K562 (cell line): ENCODE results near the gene TNIP1. TPM values are rescaled to one million over a fixed set of nuclear protein-coding genes. Genes with fewer than 3 reads are reported as not detected.
A peak's percentile ranks its signal among the peaks of the same experiment; 100 is the strongest.

Experiments used
- CBFA2T2 ChIP-seq: fragments of 450-650 bp; conservative IDR thresholded peaks from 2 replicates; pipeline ENCODE4 v1.6.1; 2017; ENCODE audit warnings: mild to moderate bottlenecking
- CBFB ChIP-seq: sonication (generic); formaldehyde crosslinking; IDR thresholded peaks from 2 replicates; pipeline ENCODE4 v1.4.0; 2020; ENCODE audit warnings: mild to moderate bottlenecking, missing genetic modification reagents
- CC2D1A ChIP-seq: fragments of 450-650 bp; IDR thresholded peaks from 2 replicates; pipeline ENCODE4 v1.6.1; 2017; ENCODE audit warnings: mild to moderate bottlenecking
- EP400 ChIP-seq: fragments of 450-650 bp; IDR thresholded peaks from 2 replicates; pipeline ENCODE4 v1.6.1; 2017; ENCODE audit warnings: antibody characterized with exemption, mild to moderate bottlenecking, moderate library complexity
- FUS ChIP-seq: fragments of 200-400 bp; formaldehyde crosslinking; optimal IDR thresholded peaks from 2 replicates; pipeline ENCODE3; 2017; ENCODE audit warnings: low read depth, low read length
- GABPB2 ChIP-seq: fragments of 250-450 bp; sonication (Bioruptor Pico); conservative IDR thresholded peaks from 2 replicates; pipeline ENCODE4 v1.5.1; 2021; ENCODE audit warnings: mild to moderate bottlenecking
- GTF2F1 ChIP-seq: IDR thresholded peaks from 2 replicates; pipeline ENCODE4 v1.6.1; 2011; ENCODE audit warnings: low read depth, low read length, improper control_type of control experiment
- HDAC2 ChIP-seq: fragments of 450-650 bp; IDR thresholded peaks from 2 replicates; pipeline ENCODE4 v1.6.1; 2016; ENCODE audit warnings: mild to moderate bottlenecking
- KAT8 ChIP-seq: fragments of 450-650 bp; IDR thresholded peaks from 2 replicates; pipeline ENCODE4 v1.6.1; 2016; ENCODE audit warnings: low read depth, mild to moderate bottlenecking
- MCM5 ChIP-seq: fragments of 450-650 bp; IDR thresholded peaks from 2 replicates; pipeline ENCODE4 v1.6.1; 2016; ENCODE audit warnings: low read depth
- PHF21A ChIP-seq: fragments of 450-650 bp; IDR thresholded peaks from 2 replicates; pipeline ENCODE4 v1.6.1; 2017; ENCODE audit warnings: low read depth, borderline replicate concordance
- PHF8 ChIP-seq: fragments of 200-600 bp; sonication (generic); IDR thresholded peaks from 2 replicates; pipeline ENCODE4 v1.6.1; 2012; ENCODE audit warnings: mixed run types, mild to moderate bottlenecking, inconsistent platforms, low read length, moderate library complexity, borderline replicate concordance
- SAP30 ChIP-seq: fragments of 200-600 bp; sonication (generic); IDR thresholded peaks from 2 replicates; pipeline ENCODE4 v1.6.1; 2012; ENCODE audit warnings: borderline replicate concordance, low read depth, mild to moderate bottlenecking, moderate library complexity, low read length, control low read depth, inconsistent platforms; ENCODE audit not compliant: insufficient read depth, poor library complexity, severe bottlenecking
- SP1 ChIP-seq: sonication (generic); formaldehyde crosslinking; IDR thresholded peaks from 2 replicates; pipeline ENCODE4 v1.8.1; 2022; ENCODE audit warnings: mild to moderate bottlenecking, missing genetic modification reagents
- THRAP3 ChIP-seq: fragments of 450-650 bp; IDR thresholded peaks from 2 replicates; pipeline ENCODE4 v1.6.1; 2016; ENCODE audit warnings: mild to moderate bottlenecking, inconsistent platforms, borderline replicate concordance
- ZFX ChIP-seq: sonication (generic); formaldehyde crosslinking; IDR thresholded peaks from 2 replicates; pipeline ENCODE4 v1.8.0; 2022; ENCODE audit warnings: mild to moderate bottlenecking, missing genetic modification reagents, moderate library complexity
- ZKSCAN1 ChIP-seq: fragments of 150-350 bp; IDR thresholded peaks from 2 replicates; pipeline ENCODE4 v1.6.1; 2016; ENCODE audit warnings: low read depth, low read length
- ZNF134 ChIP-seq: fragments of 250-450 bp; sonication (Bioruptor Pico); conservative IDR thresholded peaks from 2 replicates; pipeline ENCODE4 v1.4.0; 2020
- ZNF263 ChIP-seq: sonication (generic); formaldehyde crosslinking; IDR thresholded peaks from 2 replicates; pipeline ENCODE4 v1.8.0; 2022; ENCODE audit warnings: mild to moderate bottlenecking, missing genetic modification reagents, borderline replicate concordance
- ZNF668 ChIP-seq: fragments of 250-450 bp; sonication (Bioruptor Pico); IDR thresholded peaks from 2 replicates; pipeline ENCODE4 v1.8.0; 2022; ENCODE audit warnings: mild to moderate bottlenecking, inconsistent platforms
- ZNF77 ChIP-seq: fragments of 250-450 bp; sonication (Bioruptor Pico); IDR thresholded peaks from 2 replicates; pipeline ENCODE4 v1.5.0; 2020
- ZNF79 ChIP-seq: fragments of 250-450 bp; sonication (Bioruptor Pico); IDR thresholded peaks from 2 replicates; pipeline ENCODE4 v1.4.0; 2020; ENCODE audit warnings: low read depth, mild to moderate bottlenecking, moderate library complexity
- ZSCAN29 ChIP-seq: fragments of 450-650 bp; IDR thresholded peaks from 2 replicates; pipeline ENCODE4 v1.6.1; 2017
- polyA plus RNA-seq, 8 experiments: library from polyadenylated mRNA; depleted of rRNA in 4 of 8; stranded (reverse) in 5 of 8; unstranded in 3 of 8; fragments of >200 nt; fragmentation: Nextera tagmentation in 2 of 8; fragmentation: Illumina TruSeq in 1 of 8; extraction: Ambion mirVana in 2 of 8; extraction: Trizol in 1 of 8; gene quantifications; 2 replicates each; pipeline versions ENCODE4 v1.2.1 to v1.2.3, GENCODE V29; 2011 to 2014; ENCODE audit warnings: inconsistent platforms in 1 of 8, missing spikeins in 1 of 8
- total RNA-seq, 7 experiments: library from RNA; depleted of rRNA in 6 of 7; stranded (reverse); fragments of >200 nt in 6 of 7; fragmentation: Illumina TruSeq in 2 of 7; extraction: Trizol in 2 of 7; gene quantifications; 2 replicates each; pipeline versions ENCODE4 v1.2.1 to v1.2.3, GENCODE V29; 2011 to 2021; ENCODE audit warnings: low replicate concordance in 1 of 7
- TF ChIP-seq, protein P1 (sequence below): fragments of 250-450 bp; sonication (Bioruptor Pico); IDR thresholded peaks from 2 replicates; pipeline ENCODE4 v1.5.0; 2021
- TF ChIP-seq, protein P2 (sequence below): sonication (generic); formaldehyde crosslinking; IDR thresholded peaks from 2 replicates; pipeline ENCODE4 v1.8.0; 2022; ENCODE audit warnings: mild to moderate bottlenecking, missing genetic modification reagents
- TF ChIP-seq, protein P3 (sequence below): sonication (generic); formaldehyde crosslinking; IDR thresholded peaks from 2 replicates; pipeline ENCODE4 v1.8.1; 2022; ENCODE audit warnings: missing genetic modification reagents
- TF ChIP-seq, protein P4 (sequence below), 2 experiments: IDR thresholded peaks; 2 replicates each; pipeline ENCODE4 v1.6.1; 2012; ENCODE audit warnings: improper control_type of control experiment in 2 of 2, low read depth in 2 of 2, low read length in 2 of 2, borderline replicate concordance in 1 of 2

The TNIP1 gene
- total and polyA plus RNA-seq, 9 of the 15 experiments (the other 6 are each of a cell fraction or from before 2014, with no cell fraction given) = 0.46 to 41.0 (median 24.6) TPM

DNA sequence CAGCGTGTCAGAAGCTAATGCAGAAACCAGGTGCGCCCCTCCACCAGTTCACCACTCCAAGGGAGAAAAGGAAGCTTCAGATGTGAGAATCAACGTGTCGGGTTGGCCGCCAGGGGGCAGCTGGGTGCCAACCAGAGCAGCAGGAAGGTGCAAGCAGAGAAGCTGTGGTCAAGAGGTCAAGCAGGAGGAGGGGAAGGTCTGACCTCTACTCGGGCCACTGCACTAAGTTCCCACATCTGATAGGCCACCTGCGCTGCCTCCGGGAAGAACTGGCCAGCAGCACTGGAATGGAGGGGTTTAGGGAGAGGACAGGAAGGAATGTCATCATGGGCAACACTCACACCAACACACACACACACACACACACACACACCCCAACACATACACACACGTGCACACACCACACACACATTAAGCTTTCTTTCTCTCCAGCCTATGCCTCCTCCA is 45.4 kb upstream of the TNIP1 start (continued):
- peak; percentile 54; the same call in 1 of the 2 replicates for TF ChIP-seq SP1 (CRISPR knock-in tag)
- no peak for TF ChIP-seq SAP30
- no peak for TF ChIP-seq ZNF668 (CRISPR knock-in tag)
- no peak for TF ChIP-seq ZFX (CRISPR knock-in tag)
- no peak for TF ChIP-seq GABPB2
- no peak for TF ChIP-seq ZNF134 (CRISPR knock-in tag)
- no peak for TF ChIP-seq FUS
- TF ChIP-seq MCM5 = no peak
- TF ChIP-seq, protein P1, sequence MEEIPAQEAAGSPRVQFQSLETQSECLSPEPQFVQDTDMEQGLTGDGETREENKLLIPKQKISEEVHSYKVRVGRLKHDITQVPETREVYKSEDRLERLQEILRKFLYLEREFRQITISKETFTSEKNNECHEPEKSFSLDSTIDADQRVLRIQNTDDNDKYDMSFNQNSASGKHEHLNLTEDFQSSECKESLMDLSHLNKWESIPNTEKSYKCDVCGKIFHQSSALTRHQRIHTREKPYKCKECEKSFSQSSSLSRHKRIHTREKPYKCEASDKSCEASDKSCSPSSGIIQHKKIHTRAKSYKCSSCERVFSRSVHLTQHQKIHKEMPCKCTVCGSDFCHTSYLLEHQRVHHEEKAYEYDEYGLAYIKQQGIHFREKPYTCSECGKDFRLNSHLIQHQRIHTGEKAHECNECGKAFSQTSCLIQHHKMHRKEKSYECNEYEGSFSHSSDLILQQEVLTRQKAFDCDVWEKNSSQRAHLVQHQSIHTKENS (CRISPR knock-in tag) = no peak
- no peak for TF ChIP-seq EP400
- TF ChIP-seq ZSCAN29 = no peak
- TF ChIP-seq THRAP3 = no peak
- TF ChIP-seq HDAC2 = peak; percentile 66; the same call in 1 of the 2 replicates
- TF ChIP-seq CBFA2T2 = peak; percentile 41; the same call in 1 of the 2 replicates
- TF ChIP-seq, protein P2, sequence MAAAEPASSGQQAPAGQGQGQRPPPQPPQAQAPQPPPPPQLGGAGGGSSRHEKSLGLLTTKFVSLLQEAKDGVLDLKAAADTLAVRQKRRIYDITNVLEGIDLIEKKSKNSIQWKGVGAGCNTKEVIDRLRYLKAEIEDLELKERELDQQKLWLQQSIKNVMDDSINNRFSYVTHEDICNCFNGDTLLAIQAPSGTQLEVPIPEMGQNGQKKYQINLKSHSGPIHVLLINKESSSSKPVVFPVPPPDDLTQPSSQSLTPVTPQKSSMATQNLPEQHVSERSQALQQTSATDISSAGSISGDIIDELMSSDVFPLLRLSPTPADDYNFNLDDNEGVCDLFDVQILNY (CRISPR knock-in tag) = no peak
- peak; percentile 73; the same call in 1 of the 2 replicates for TF ChIP-seq ZNF263
- TF ChIP-seq, protein P3, sequence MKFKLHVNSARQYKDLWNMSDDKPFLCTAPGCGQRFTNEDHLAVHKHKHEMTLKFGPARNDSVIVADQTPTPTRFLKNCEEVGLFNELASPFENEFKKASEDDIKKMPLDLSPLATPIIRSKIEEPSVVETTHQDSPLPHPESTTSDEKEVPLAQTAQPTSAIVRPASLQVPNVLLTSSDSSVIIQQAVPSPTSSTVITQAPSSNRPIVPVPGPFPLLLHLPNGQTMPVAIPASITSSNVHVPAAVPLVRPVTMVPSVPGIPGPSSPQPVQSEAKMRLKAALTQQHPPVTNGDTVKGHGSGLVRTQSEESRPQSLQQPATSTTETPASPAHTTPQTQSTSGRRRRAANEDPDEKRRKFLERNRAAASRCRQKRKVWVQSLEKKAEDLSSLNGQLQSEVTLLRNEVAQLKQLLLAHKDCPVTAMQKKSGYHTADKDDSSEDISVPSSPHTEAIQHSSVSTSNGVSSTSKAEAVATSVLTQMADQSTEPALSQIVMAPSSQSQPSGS (CRISPR knock-in tag) = no peak
- no peak for TF ChIP-seq ZNF77 (CRISPR knock-in tag)
- 0 out of 2 replicates have a peak, but pooled peaks have one; percentile 19 for TF ChIP-seq PHF21A
- TF ChIP-seq GTF2F1 = no peak
- TF ChIP-seq PHF8 = no peak
- TF ChIP-seq, protein P4, sequence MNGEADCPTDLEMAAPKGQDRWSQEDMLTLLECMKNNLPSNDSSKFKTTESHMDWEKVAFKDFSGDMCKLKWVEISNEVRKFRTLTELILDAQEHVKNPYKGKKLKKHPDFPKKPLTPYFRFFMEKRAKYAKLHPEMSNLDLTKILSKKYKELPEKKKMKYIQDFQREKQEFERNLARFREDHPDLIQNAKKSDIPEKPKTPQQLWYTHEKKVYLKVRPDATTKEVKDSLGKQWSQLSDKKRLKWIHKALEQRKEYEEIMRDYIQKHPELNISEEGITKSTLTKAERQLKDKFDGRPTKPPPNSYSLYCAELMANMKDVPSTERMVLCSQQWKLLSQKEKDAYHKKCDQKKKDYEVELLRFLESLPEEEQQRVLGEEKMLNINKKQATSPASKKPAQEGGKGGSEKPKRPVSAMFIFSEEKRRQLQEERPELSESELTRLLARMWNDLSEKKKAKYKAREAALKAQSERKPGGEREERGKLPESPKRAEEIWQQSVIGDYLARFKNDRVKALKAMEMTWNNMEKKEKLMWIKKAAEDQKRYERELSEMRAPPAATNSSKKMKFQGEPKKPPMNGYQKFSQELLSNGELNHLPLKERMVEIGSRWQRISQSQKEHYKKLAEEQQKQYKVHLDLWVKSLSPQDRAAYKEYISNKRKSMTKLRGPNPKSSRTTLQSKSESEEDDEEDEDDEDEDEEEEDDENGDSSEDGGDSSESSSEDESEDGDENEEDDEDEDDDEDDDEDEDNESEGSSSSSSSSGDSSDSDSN (IDR thresholded peaks at IDR 0.05; ENCODE audit: borderline replicate concordance in 1 of 2, low read depth in 2 of 2, low read length in 2 of 2) = no peak
- TF ChIP-seq ZKSCAN1 = peak; percentile 52; the same call in 1 of the 2 replicates
- peak; percentile 80 for TF ChIP-seq CC2D1A
- no peak for TF ChIP-seq KAT8
- TF ChIP-seq CBFB = peak; percentile 93; the same call in 1 of the 2 replicates
- TF ChIP-seq ZNF79 (CRISPR knock-in tag) = no peak
